Measurements from ENCODE around the gene ANK3.

DNA sequence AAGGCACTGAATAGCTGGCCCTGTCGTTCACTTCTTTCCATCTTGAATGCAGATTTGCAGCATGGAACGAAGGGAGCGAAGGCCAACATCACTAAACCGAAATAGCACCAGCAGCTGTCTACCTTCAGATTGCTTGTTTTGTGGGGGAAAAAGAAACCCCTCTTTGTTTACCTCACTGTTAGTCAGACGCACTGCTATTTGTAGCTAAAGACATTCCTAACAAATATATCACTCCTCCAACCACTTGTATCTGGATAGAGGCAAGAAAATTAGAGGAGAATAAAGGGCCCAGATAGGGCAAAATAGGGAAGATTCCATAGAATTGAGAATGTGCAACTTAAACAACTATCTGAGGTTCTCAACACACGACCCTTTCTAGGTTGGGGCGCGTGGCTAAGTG lies 26.5 kb downstream of the ANK3 start:
- no peak for TF ChIP-seq EZH2 (optimal IDR thresholded peaks at IDR 0.05; ENCODE audit: low read depth, low read length)
- TF ChIP-seq, protein P1, sequence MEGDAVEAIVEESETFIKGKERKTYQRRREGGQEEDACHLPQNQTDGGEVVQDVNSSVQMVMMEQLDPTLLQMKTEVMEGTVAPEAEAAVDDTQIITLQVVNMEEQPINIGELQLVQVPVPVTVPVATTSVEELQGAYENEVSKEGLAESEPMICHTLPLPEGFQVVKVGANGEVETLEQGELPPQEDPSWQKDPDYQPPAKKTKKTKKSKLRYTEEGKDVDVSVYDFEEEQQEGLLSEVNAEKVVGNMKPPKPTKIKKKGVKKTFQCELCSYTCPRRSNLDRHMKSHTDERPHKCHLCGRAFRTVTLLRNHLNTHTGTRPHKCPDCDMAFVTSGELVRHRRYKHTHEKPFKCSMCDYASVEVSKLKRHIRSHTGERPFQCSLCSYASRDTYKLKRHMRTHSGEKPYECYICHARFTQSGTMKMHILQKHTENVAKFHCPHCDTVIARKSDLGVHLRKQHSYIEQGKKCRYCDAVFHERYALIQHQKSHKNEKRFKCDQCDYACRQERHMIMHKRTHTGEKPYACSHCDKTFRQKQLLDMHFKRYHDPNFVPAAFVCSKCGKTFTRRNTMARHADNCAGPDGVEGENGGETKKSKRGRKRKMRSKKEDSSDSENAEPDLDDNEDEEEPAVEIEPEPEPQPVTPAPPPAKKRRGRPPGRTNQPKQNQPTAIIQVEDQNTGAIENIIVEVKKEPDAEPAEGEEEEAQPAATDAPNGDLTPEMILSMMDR (IDR thresholded peaks at IDR 0.05; ENCODE audit: low read length) = no peak
- no peak for TF ChIP-seq EZH2phosphoT487 (IDR thresholded peaks at IDR 0.05; ENCODE audit: low read length)

Measured in MM.1S (cell line).